K562 (cell line): ENCODE results near the gene SYTL5.

ENCODE experiments used
- BHLHE40 ChIP-seq: IDR thresholded peaks from 2 replicates; pipeline ENCODE4 v1.6.1; 2011; ENCODE audit warnings: low read length, improper control_type of control experiment
- PREB ChIP-seq: sonication (generic); formaldehyde crosslinking; IDR thresholded peaks from 2 replicates; pipeline ENCODE4 v1.8.1; 2023; ENCODE audit warnings: mild to moderate bottlenecking, missing genetic modification reagents
- SIN3A ChIP-seq, 2 experiments: fragments of 150-350 bp in 1 of 2; IDR thresholded peaks; 2 replicates each; pipeline ENCODE4 v1.6.1; 2011 to 2016; ENCODE audit warnings: borderline replicate concordance in 2 of 2, low read depth in 2 of 2, low read length in 2 of 2, mild to moderate bottlenecking in 2 of 2, moderate library complexity in 2 of 2; ENCODE audit not compliant: control insufficient read depth in 1 of 2
- YBX1 ChIP-seq: fragments of 450-650 bp; IDR thresholded peaks from 2 replicates; pipeline ENCODE4 v1.7.1; 2016; ENCODE audit warnings: mild to moderate bottlenecking
- ZBTB1 ChIP-seq: sonication (generic); formaldehyde crosslinking; IDR thresholded peaks from 2 replicates; pipeline ENCODE4 v1.8.1; 2023; ENCODE audit warnings: missing genetic modification reagents, low read depth, mild to moderate bottlenecking, borderline replicate concordance
- ZC3H4 ChIP-seq: sonication (generic); formaldehyde crosslinking; IDR thresholded peaks from 2 replicates; pipeline ENCODE4 v1.9.0; 2021; ENCODE audit warnings: missing genetic modification reagents, borderline replicate concordance
- ZNF253 ChIP-seq: fragments of 250-450 bp; sonication (Bioruptor Pico); conservative IDR thresholded peaks from 2 replicates; pipeline ENCODE4 v1.6.1; 2021; ENCODE audit warnings: mild to moderate bottlenecking

- no peak for TF ChIP-seq ZNF253 (CRISPR knock-in tag)
- TF ChIP-seq YBX1 = no peak
- TF ChIP-seq BHLHE40 = no peak
- no peak for TF ChIP-seq ZC3H4 (CRISPR knock-in tag)
- no peak for TF ChIP-seq SIN3A (IDR thresholded peaks at IDR 0.05; ENCODE audit: borderline replicate concordance in 2 of 2, control insufficient read depth in 1 of 2, low read depth in 2 of 2, low read length in 2 of 2)
- TF ChIP-seq PREB = no peak
- TF ChIP-seq ZBTB1 (CRISPR knock-in tag) = no peak
These were observed 13.2 kb upstream of the SYTL5 start for GRCh38 chrX:37993176-37993575.
